Measurements from ENCODE around the gene AKAP7.
"Not testable (repeated sequence)": the region's sequence is repeated elsewhere in the genome, so short reads cannot be mapped to it uniquely, and the experiment has no call there.

Gene AKAP7

DNA sequence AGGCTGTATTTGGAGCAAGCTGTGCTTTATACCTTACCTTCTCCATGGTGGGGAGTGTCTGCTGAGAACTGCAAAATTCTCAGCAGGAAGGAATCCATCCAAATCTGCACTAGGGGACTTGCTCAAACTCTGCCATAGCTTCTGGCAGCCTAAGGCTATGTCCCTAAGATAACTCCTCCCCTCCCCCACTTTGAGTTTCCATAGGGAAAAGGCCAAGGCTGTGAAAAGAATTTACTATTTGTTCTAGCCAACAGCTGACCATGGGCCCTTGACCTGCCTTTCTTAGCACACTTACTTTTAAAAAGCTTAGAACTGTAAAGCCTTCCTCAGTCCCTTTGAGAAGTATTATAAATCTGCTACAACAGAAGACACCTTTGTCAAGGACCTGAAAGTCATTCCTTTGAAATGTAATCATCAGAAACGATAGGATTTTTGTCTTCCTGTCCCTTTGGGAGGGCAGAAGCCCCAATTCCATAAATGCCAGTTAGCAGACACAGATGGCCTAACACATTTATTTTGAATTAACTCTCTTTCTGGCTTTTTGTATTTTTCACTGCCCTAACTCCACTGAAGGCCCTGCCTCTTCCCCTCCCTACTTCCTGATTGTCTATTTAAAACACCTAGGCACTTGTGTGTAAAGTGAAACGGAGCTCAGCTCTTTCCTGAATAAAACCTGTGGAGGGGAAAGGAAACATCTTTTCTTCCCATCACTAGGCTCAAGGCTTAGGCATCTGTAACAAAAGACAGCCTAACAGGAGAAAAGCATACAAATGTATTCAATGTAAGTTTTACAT is 157.1 kb downstream of the AKAP7 start:
- DNase-seq (ENCODE audit: low read depth in 2 of 2): no peak

DNA sequence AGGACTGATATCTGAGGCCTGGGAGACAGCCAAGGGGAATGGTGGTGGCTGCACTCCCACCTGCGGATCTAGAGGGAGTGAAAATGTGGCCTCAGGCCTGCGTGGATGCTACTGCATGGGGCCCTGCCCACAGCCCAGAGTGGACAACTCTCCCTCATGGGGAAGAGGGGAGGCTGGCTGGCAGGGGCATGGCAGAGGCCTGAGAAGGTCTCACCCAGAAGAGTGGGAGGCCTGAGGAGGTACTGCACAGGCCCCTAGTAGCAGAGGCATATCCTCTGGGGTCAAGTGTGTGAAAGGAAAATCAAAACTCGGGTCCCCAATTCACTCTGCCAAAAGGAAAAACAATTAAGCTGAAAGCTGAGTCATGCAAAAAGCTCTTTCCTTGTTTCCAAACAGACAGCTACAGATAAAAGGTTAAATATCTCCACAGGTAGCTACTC is 158.2 kb downstream of the AKAP7 start:
- no peak for DNase-seq (ENCODE audit: low read depth in 2 of 2)

GRCh38 chr6:131295081-131295480 is 159.8 kb downstream of the AKAP7 start:
- no peak for DNase-seq (ENCODE audit: low read depth in 2 of 2)

GRCh38 chr6:131300826-131301225 is 165.6 kb downstream of the AKAP7 start:
- not testable (repeated sequence) for DNase-seq (ENCODE audit: low read depth in 2 of 2)

GRCh38 chr6:131303338-131303930 is 168.2 kb downstream of the AKAP7 start:
- DNase-seq (ENCODE audit: low read depth in 2 of 2): no peak

DNA sequence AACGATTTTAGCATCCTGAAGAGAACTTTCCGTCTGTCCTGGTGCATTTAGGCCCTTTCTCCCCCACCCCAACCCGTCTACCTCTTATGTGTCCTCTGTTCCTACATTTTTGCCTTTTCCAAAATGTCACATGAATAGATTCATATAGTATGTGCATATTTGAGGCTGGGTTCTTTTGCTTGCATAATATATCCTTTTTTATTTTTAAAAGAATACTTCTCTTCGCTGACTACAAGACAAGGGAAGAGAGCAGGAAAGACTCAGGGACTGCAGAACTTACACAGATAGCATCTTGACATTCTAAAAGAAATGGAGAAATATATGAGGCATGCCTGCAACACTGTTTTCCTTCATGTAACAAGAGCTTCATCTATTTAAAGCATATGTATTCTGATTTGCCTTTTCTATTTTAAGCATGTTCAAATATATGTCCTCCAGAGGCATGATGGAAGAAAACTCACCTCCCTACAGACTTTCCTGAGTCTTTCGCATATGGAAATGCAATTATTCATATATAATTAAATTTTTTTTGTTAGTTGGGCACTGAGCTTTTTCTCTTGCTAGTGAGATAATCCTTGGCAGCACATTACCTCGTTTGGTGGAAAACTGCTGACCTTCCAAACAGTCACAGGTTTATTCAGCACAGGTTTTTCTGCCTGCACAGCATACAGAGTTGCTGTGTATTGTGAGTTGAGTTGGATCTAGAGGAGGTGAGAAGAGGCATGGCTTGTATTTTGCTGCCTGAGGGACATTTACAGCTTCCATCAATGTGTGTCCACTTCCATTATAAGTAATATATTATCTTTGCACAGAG is 170.0 kb downstream of the AKAP7 start:
- DNase-seq (ENCODE audit: low read depth in 2 of 2): no peak

- no peak for DNase-seq (ENCODE audit: low read depth in 2 of 2)
Measured at GRCh38 chr6:131309437-131309836, 174.2 kb downstream of the AKAP7 start.

DNA sequence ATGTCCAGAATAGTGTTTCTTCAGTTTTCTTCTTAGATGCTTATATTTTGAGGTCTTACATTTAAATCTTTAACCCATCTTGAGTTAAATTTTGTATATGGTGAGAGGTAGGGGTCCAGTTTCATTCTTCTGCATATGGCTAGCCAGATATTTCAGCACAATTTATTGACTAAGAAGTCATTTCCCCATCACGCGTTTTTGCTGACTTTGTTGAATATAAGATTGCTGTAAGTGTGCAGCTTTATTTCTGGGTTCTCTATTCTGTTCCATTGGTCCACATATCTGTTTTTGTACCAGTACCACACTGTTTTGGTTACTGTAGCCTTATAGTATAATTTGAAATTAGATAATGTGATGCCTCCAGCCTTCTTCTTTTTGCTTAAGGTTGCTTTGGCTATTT is 179.6 kb downstream of the AKAP7 start:
- DNase-seq (ENCODE audit: low read depth in 2 of 2): no peak

- no peak for DNase-seq (ENCODE audit: low read depth in 2 of 2)
Measured at GRCh38 chr6:131316654-131317053, 181.4 kb downstream of the AKAP7 start.

- DNase-seq (ENCODE audit: low read depth in 2 of 2): no peak
Measured at GRCh38 chr6:131317516-131317915, 182.2 kb downstream of the AKAP7 start.

DNA sequence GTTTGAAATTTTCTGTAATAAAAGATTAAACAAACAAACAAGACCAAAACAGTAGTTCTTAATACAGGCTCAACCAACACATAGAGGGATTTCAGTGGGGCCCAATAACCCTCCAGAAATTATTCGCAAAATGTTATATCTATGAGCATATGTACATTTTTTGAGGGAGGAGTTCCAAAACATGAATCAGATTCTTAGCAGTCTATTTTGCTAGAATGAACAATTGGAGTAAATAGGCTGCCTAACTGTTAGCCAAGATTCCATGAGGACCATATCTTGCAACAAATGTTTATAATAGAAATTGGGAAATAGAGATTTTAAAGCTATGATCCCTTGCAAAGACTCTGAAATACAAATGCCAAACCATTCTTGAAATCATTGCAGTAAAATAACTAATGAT is 186.3 kb downstream of the AKAP7 start:
- DNase-seq (ENCODE audit: low read depth in 2 of 2): no peak

- no peak for DNase-seq (ENCODE audit: low read depth in 2 of 2)
Measured at GRCh38 chr6:131322125-131322524, 186.9 kb downstream of the AKAP7 start.

DNA sequence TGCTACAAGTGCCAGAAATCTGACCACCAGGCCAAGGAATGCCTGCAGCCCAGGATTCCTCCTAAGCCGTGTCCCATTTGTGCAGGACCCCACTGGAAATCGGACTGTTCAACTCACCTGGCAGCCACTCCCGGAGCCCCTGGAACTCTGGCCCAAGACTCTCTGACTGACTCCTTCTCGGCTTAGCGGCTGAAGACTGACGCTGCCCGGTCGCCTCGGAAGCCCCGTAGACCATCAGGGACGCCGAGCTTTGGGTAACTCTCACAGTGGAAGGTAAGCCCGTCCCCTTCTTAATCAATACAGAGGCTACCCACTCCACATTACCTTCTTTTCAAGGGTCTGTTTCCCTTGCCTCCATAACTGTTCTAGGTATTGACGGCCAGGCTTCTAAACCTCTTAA is 190.4 kb downstream of the AKAP7 start:
- not testable (repeated sequence) for DNase-seq (ENCODE audit: low read depth in 2 of 2)

- DNase-seq (ENCODE audit: low read depth in 2 of 2): not testable (repeated sequence)
Measured at GRCh38 chr6:131328727-131329126, 193.5 kb downstream of the AKAP7 start.

DNA sequence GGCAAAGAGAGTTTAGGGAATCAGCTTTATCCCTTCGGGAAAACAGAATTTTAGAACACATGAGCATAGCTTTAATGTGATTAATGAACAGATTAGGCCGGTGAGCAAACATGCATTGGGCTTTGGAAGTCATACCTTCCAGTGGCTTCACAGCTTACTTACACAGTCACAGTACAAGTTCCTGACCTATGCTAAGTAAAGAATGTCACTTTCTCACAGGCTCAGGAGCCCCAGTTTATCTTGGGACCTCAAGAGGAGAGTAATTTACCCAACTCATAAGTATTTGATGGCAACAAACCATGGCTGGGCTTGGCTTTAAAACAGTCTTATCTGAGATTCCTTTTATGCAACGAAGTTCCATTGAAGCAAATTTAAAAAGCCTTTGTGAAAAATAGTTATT is 195.9 kb downstream of the AKAP7 start:
- DNase-seq (ENCODE audit: low read depth in 2 of 2): no peak

DNA sequence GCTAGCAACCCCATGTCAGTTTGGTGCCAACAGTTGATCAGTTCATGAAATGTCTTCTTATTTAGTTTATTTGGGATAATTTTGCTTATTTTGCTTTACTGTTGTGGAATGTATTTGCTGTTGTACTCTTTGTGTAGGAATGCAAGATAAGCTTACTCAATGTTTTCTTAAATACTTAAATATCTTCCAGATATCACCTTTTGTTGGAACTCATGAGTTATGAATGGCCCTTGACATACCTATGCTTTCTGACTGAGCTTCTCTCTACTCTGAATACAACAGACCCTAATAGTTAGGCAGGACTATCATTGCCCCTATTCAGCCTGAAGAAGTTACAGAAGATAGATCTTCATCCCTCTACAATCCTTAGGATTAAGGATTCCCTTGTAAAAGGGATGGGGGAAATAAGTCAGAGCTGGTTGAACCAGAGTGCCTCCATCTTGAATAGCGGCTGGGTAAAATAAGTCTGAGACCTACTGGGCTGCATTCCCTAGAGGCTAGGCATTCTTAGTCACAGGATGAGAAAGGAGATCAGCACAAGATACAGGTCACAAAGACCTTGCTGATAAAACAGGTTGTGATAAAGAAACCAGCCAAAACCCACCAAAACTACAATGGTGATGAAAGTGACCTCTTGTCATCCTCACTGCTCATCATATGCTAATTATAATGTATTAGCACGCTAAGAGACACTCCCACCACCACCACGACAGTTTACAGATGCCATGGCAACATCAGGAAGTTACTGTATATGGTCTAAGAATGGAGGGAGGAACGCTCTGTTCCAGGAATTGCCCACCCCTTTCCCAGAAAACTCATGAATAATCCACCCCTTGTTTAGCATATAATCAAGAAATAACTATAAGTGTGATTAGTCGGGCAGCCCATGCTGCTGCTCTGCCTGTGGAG is 196.9 kb downstream of the AKAP7 start:
- no peak for DNase-seq (ENCODE audit: low read depth in 2 of 2)
